ENCODE results near the gene GOLPH3L.
A peak's percentile ranks its signal among the peaks of the same experiment; 100 is the strongest.
"Not testable (repeated sequence)": the region's sequence is repeated elsewhere in the genome, so short reads cannot be mapped to it uniquely, and the experiment has no call there.

Gene GOLPH3L

GRCh38 chr1:150629115-150629928 lies 67.6 kb downstream of the GOLPH3L start, which contains the start of gene ENSA:
ENSA (minus strand) TSS chr1:150629612; CDS start chr1:150629470, 142 bp downstream.
- Mint-ChIP-seq H3K36me3 (peaks cover 12% of the 10 kb centered on the region), H3K27ac (peak within 1 kb of the TSS; percentile 49), H3K27me3 (no peaks in the 10 kb centered on the region), H3K9me3 (no peaks in the 10 kb centered on the region), H3K4me1 (peaks cover 34% of the 10 kb centered on the region), H3K4me3 (no peak within 1 kb of the TSS)

GRCh38 chr1:150628766-150629114 lies 68.2 kb downstream of the GOLPH3L start:
- no peaks in the 10 kb centered on the region for H3K9me3 Mint-ChIP-seq
- no peaks in the 10 kb centered on the region for H3K27me3 Mint-ChIP-seq
- peaks cover 37% of the 10 kb centered on the region for H3K4me1 Mint-ChIP-seq
- H3K4me3 Mint-ChIP-seq: no peak overlapping the region
- H3K27ac Mint-ChIP-seq: no peak overlapping the region
- H3K36me3 Mint-ChIP-seq: peaks cover 12% of the 10 kb centered on the region

GRCh38 chr1:150627826-150628410 lies 69.0 kb downstream of the GOLPH3L start:
- Mint-ChIP-seq H3K27me3 (no peaks in the 10 kb centered on the region), H3K4me1 (peaks cover 45% of the 10 kb centered on the region), H3K9me3 (no peaks in the 10 kb centered on the region), H3K4me3 (no peak overlapping the region), H3K27ac (peak overlapping the region; percentile 85), H3K36me3 (peaks cover 16% of the 10 kb centered on the region)

- peak overlapping the region; percentile 26 for H3K4me3 Mint-ChIP-seq
- no peaks in the 10 kb centered on the region for H3K27me3 Mint-ChIP-seq
- H3K4me1 Mint-ChIP-seq: peaks cover 54% of the 10 kb centered on the region
- H3K36me3 Mint-ChIP-seq: peaks cover 21% of the 10 kb centered on the region
- H3K27ac Mint-ChIP-seq: peak overlapping the region; percentile 9
- H3K9me3 Mint-ChIP-seq: no peaks in the 10 kb centered on the region
These were observed 70.8 kb downstream of the GOLPH3L start for GRCh38 chr1:150626150-150626549.

GRCh38 chr1:150624546-150624945 lies 72.4 kb downstream of the GOLPH3L start:
- Mint-ChIP-seq H3K4me1 (peaks cover 63% of the 10 kb centered on the region), H3K36me3 (peaks cover 25% of the 10 kb centered on the region), H3K27ac (peak overlapping the region; percentile 91), H3K4me3 (peak overlapping the region; percentile 52)
- H3K9me3 Mint-ChIP-seq, H3K27me3 Mint-ChIP-seq: not testable (repeated sequence)

- peaks cover 67% of the 10 kb centered on the region for H3K4me1 Mint-ChIP-seq
- H3K36me3 Mint-ChIP-seq: peaks cover 29% of the 10 kb centered on the region
- H3K27ac Mint-ChIP-seq: peak overlapping the region; percentile 91
- not testable (repeated sequence) for H3K27me3 Mint-ChIP-seq, H3K4me3 Mint-ChIP-seq, H3K9me3 Mint-ChIP-seq
These were observed 72.8 kb downstream of the GOLPH3L start for GRCh38 chr1:150624134-150624533.

GRCh38 chr1:150622303-150622975 lies 74.5 kb downstream of the GOLPH3L start:
- Mint-ChIP-seq H3K9me3 (no peaks in the 10 kb centered on the region), H3K36me3 (peaks cover 25% of the 10 kb centered on the region), H3K27ac (peak overlapping the region; percentile 84), H3K4me3 (no peak overlapping the region), H3K4me1 (peaks cover 67% of the 10 kb centered on the region), H3K27me3 (no peaks in the 10 kb centered on the region)

GRCh38 chr1:150621497-150622302 lies 75.3 kb downstream of the GOLPH3L start:
- peak overlapping the region; percentile 84 for H3K27ac Mint-ChIP-seq
- no peaks in the 10 kb centered on the region for H3K27me3 Mint-ChIP-seq
- H3K4me3 Mint-ChIP-seq: peak overlapping the region; percentile 47
- H3K36me3 Mint-ChIP-seq: peaks cover 29% of the 10 kb centered on the region
- no peaks in the 10 kb centered on the region for H3K9me3 Mint-ChIP-seq
- H3K4me1 Mint-ChIP-seq: peaks cover 72% of the 10 kb centered on the region

GRCh38 chr1:150620919-150621318 lies 76.0 kb downstream of the GOLPH3L start:
- H3K4me3 Mint-ChIP-seq: no peak overlapping the region
- H3K27me3 Mint-ChIP-seq: no peaks in the 10 kb centered on the region
- no peaks in the 10 kb centered on the region for H3K9me3 Mint-ChIP-seq
- peaks cover 31% of the 10 kb centered on the region for H3K36me3 Mint-ChIP-seq
- H3K4me1 Mint-ChIP-seq: peaks cover 75% of the 10 kb centered on the region
- H3K27ac Mint-ChIP-seq: no peak overlapping the region

- no peaks in the 10 kb centered on the region for H3K9me3 Mint-ChIP-seq
- peaks cover 75% of the 10 kb centered on the region for H3K4me1 Mint-ChIP-seq
- H3K27ac Mint-ChIP-seq: peak overlapping the region; percentile 66
- peaks cover 34% of the 10 kb centered on the region for H3K36me3 Mint-ChIP-seq
- peak overlapping the region; percentile 40 for H3K4me3 Mint-ChIP-seq
- H3K27me3 Mint-ChIP-seq: no peaks in the 10 kb centered on the region
These were observed 77.1 kb downstream of the GOLPH3L start for GRCh38 chr1:150619576-150620509.

GRCh38 chr1:150615346-150616201 lies 81.4 kb downstream of the GOLPH3L start:
- H3K27ac Mint-ChIP-seq: peak overlapping the region; percentile 86
- no peaks in the 10 kb centered on the region for H3K27me3 Mint-ChIP-seq
- H3K4me1 Mint-ChIP-seq: peaks cover 71% of the 10 kb centered on the region
- H3K4me3 Mint-ChIP-seq: peak overlapping the region; percentile 51
- no peaks in the 10 kb centered on the region for H3K9me3 Mint-ChIP-seq
- H3K36me3 Mint-ChIP-seq: peaks cover 21% of the 10 kb centered on the region

GRCh38 chr1:150613061-150613920 lies 83.7 kb downstream of the GOLPH3L start:
- Mint-ChIP-seq H3K4me3 (peak overlapping the region; percentile 77), H3K27me3 (no peaks in the 10 kb centered on the region), H3K9me3 (no peaks in the 10 kb centered on the region), H3K36me3 (peaks cover 13% of the 10 kb centered on the region), H3K27ac (peak overlapping the region; percentile 89), H3K4me1 (peaks cover 57% of the 10 kb centered on the region)

GRCh38 chr1:150612014-150612345 lies 85.0 kb downstream of the GOLPH3L start:
- Mint-ChIP-seq H3K9me3 (no peaks in the 10 kb centered on the region), H3K27ac (peak overlapping the region; percentile 96), H3K4me3 (peak overlapping the region; percentile 73), H3K27me3 (no peaks in the 10 kb centered on the region), H3K36me3 (peaks cover 12% of the 10 kb centered on the region), H3K4me1 (peaks cover 55% of the 10 kb centered on the region)
